Measurements from ENCODE around the gene TNS1. TPM values are rescaled to one million over a fixed set of nuclear protein-coding genes. Genes with fewer than 3 reads are reported as not detected.

TNS1 gene
- total RNA-seq, 1 donor from 2014 or later = 227 TPM

DNA sequence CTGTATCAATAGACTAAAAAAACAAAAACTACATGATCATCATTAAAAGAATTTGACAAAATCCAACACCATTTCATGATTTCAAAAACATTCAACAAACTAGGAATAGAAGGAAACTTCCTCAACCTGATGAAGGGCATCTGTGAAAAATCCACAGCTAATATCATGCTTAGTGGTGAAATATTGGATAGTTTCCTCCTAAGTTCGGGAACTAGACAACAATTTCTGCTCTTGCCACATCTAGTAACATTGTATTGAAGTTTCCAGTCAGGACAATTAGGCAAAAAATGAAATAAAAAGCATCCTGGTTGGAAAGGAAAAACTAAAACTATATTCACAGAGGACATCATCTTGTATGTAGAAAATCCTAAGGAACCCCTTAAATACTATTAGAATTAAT, 34.8 kb downstream of the TNS1 start:
- no peak overlapping the region for H3K4me3 Mint-ChIP-seq (ENCODE audit: unreplicated experiment)
- no peak overlapping the region for H3K27ac Mint-ChIP-seq (ENCODE audit: unreplicated experiment)

GRCh38 chr2:217966423-217967070, 36.2 kb downstream of the TNS1 start:
- Mint-ChIP-seq H3K9me3 (ENCODE audit: low read depth) (no peaks in the 10 kb centered on the region), H3K27ac (ENCODE audit: unreplicated experiment) (peak overlapping the region; percentile 95), H3K4me1 (ENCODE audit: low read depth) (peaks cover 46% of the 10 kb centered on the region), H3K36me3 (ENCODE audit: low read depth) (peaks cover 17% of the 10 kb centered on the region), H3K27me3 (ENCODE audit: low read depth) (no peaks in the 10 kb centered on the region), H3K4me3 (ENCODE audit: unreplicated experiment) (peak overlapping the region; percentile 63)
- DNase-seq (ENCODE audit: low spot score) = no peak
- TF ChIP-seq, protein P1, sequence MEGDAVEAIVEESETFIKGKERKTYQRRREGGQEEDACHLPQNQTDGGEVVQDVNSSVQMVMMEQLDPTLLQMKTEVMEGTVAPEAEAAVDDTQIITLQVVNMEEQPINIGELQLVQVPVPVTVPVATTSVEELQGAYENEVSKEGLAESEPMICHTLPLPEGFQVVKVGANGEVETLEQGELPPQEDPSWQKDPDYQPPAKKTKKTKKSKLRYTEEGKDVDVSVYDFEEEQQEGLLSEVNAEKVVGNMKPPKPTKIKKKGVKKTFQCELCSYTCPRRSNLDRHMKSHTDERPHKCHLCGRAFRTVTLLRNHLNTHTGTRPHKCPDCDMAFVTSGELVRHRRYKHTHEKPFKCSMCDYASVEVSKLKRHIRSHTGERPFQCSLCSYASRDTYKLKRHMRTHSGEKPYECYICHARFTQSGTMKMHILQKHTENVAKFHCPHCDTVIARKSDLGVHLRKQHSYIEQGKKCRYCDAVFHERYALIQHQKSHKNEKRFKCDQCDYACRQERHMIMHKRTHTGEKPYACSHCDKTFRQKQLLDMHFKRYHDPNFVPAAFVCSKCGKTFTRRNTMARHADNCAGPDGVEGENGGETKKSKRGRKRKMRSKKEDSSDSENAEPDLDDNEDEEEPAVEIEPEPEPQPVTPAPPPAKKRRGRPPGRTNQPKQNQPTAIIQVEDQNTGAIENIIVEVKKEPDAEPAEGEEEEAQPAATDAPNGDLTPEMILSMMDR (IDR thresholded peaks at IDR 0.05) = no peak

More for the DNA sequence above, 34.8 kb downstream of the TNS1 start:
- H3K27me3 Mint-ChIP-seq (ENCODE audit: low read depth) = no peaks in the 10 kb centered on the region
- peaks cover 14% of the 10 kb centered on the region for H3K36me3 Mint-ChIP-seq (ENCODE audit: low read depth)
- no peak for DNase-seq (ENCODE audit: low spot score)
- TF ChIP-seq, protein P1 (IDR thresholded peaks at IDR 0.05) = no peak
- no peaks in the 10 kb centered on the region for H3K9me3 Mint-ChIP-seq (ENCODE audit: low read depth)
- peaks cover 48% of the 10 kb centered on the region for H3K4me1 Mint-ChIP-seq (ENCODE audit: low read depth)

DNA sequence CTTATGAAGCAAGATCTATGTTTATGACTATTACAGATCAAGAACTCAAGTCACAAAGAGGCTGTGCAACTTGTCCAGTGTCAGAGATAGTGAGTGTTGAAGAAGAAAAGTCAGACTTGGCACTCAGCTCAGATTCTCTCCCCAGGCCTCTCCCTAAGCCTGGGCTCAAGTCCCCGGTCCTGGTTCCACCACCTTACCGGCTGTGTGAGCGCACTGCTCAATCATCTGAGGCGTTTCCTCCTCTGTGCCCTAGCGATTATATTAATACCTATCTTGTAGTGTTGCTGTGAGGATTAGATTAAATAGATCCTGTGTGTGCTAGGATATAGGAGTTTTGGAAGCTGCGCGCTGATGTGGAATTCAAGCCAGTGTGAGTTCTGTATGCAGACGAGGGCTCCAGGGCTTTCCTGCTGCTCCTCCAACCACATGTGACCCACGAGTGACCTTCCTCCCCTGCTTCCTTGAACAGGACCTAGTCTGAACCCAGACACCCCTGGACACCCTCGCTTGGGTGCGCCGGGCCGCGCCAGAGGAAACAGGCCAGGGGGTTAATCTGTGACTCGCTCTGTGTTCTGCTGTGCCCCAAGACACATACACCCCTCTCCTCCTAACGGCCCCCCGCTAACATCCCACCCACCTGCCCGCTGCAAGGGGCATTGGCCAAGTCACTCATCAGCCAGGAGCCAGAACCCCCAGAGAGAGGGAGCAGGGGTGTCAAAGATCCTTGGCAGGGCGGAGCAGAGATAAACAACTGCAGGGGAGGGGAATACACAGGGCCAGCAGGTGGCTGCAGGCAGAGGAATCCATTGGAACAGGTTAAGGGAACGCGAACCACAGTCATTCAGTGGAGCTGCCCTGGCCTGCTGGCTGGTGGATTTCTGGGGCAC, 38.3 kb downstream of the TNS1 start:
- no peaks in the 10 kb centered on the region for H3K27me3 Mint-ChIP-seq (ENCODE audit: low read depth)
- peaks cover 64% of the 10 kb centered on the region for H3K4me1 Mint-ChIP-seq (ENCODE audit: low read depth)
- H3K36me3 Mint-ChIP-seq (ENCODE audit: low read depth) = peaks cover 4% of the 10 kb centered on the region
- peak overlapping the region; percentile 6 for H3K4me3 Mint-ChIP-seq (ENCODE audit: unreplicated experiment)
- TF ChIP-seq, protein P1 (IDR thresholded peaks at IDR 0.05) = no peak
- H3K27ac Mint-ChIP-seq (ENCODE audit: unreplicated experiment) = peak overlapping the region; percentile 95
- H3K9me3 Mint-ChIP-seq (ENCODE audit: low read depth) = no peaks in the 10 kb centered on the region
- no peak for DNase-seq (ENCODE audit: low spot score)

- DNase-seq (ENCODE audit: low spot score) = no peak
- no peaks in the 10 kb centered on the region for H3K27me3 Mint-ChIP-seq (ENCODE audit: low read depth)
These were observed 42.4 kb downstream of the TNS1 start for GRCh38 chr2:217960351-217960750.

GRCh38 chr2:217959723-217960122, 43.1 kb downstream of the TNS1 start:
- peak overlapping the region; percentile 32 for H3K27ac Mint-ChIP-seq (ENCODE audit: unreplicated experiment)
- peaks cover 66% of the 10 kb centered on the region for H3K4me1 Mint-ChIP-seq (ENCODE audit: low read depth)
- TF ChIP-seq, protein P1 (IDR thresholded peaks at IDR 0.05) = no peak
- H3K9me3 Mint-ChIP-seq (ENCODE audit: low read depth) = no peaks in the 10 kb centered on the region
- H3K27me3 Mint-ChIP-seq (ENCODE audit: low read depth) = no peaks in the 10 kb centered on the region
- H3K36me3 Mint-ChIP-seq (ENCODE audit: low read depth) = peaks cover 6% of the 10 kb centered on the region
- no peak for DNase-seq (ENCODE audit: low spot score)
- H3K4me3 Mint-ChIP-seq (ENCODE audit: unreplicated experiment) = no peak overlapping the region

More at GRCh38 chr2:217960351-217960750, 42.4 kb downstream of the TNS1 start:
- Mint-ChIP-seq H3K36me3 (ENCODE audit: low read depth) (peaks cover 6% of the 10 kb centered on the region), H3K27ac (ENCODE audit: unreplicated experiment) (peak overlapping the region; percentile 51), H3K9me3 (ENCODE audit: low read depth) (no peaks in the 10 kb centered on the region), H3K4me3 (ENCODE audit: unreplicated experiment) (no peak overlapping the region), H3K4me1 (ENCODE audit: low read depth) (peaks cover 67% of the 10 kb centered on the region)
- TF ChIP-seq, protein P1 (IDR thresholded peaks at IDR 0.05) = no peak
